Tibial nerve (tissue), 4 donors: ENCODE data around the gene MYO15B. TPM values are rescaled to one million over a fixed set of nuclear protein-coding genes. Genes with fewer than 3 reads are reported as not detected.

Experiments
- DNase-seq, 2 donors: peaks; one replicate each; pipeline ENCODE4 v3.0.0-alpha.2; 2019; ENCODE audit warnings: low spot score in 2 of 2
- H3K27ac ChIP-seq, 4 donors: fragments of 200-600 bp; sonication (generic) in 3 of 4; one replicate each; pipeline ENCODE4 v1.5.1; 2017 to 2019; ENCODE audit warnings: mild to moderate bottlenecking in 1 of 4
- H3K27me3 ChIP-seq, 2 donors: fragments of 200-600 bp; sonication (generic) in 1 of 2; one replicate each; pipeline versions ENCODE4 v1.5.1 to v1.6.0; 2017 to 2019
- H3K36me3 ChIP-seq, 3 donors: fragments of 200-600 bp; sonication (generic); one replicate each; pipeline ENCODE4 v1.5.1; 2018 to 2019
- H3K4me1 ChIP-seq, 4 donors: fragments of 200-600 bp; sonication (generic) in 3 of 4; one replicate each; pipeline ENCODE4 v1.5.1; 2017 to 2019
- H3K4me3 ChIP-seq, 4 donors: fragments of 200-600 bp; sonication (generic) in 3 of 4; one replicate each; pipeline ENCODE4 v1.5.1; 2017 to 2019; ENCODE audit warnings: mild to moderate bottlenecking in 1 of 4, moderate library complexity in 1 of 4
- H3K9me3 ChIP-seq, 4 donors: fragments of 200-600 bp; sonication (generic) in 3 of 4; one replicate each; pipeline ENCODE4 v1.5.1; 2017 to 2019
- EP300 ChIP-seq, 2 donors: sonication (generic); formaldehyde crosslinking; IDR thresholded peaks; one replicate each; pipeline ENCODE4 v1.6.1; 2017; ENCODE audit warnings: antibody characterized with exemption in 2 of 2, mild to moderate bottlenecking in 1 of 2
- POLR2A ChIP-seq, 2 donors: fragments of 450-650 bp; IDR thresholded peaks; one replicate each; pipeline ENCODE4 v1.6.1; 2017; ENCODE audit warnings: antibody characterized with exemption in 2 of 2, mild to moderate bottlenecking in 2 of 2, moderate library complexity in 2 of 2
- WGBS, 2 donors: methylation state at CpG; one replicate each; pipeline ENCODE4 v1.1.5; 2018; 5-methylcytosine and 5-hydroxymethylcytosine counted together
- total RNA-seq, 4 donors: library from RNA; depleted of rRNA; stranded (reverse); fragments of >200 nt; gene quantifications; one replicate each; pipeline ENCODE4 v1.1.0, GENCODE V29; 2016
- TF ChIP-seq, protein P1 (sequence below), 5 experiments: fragments of 200-600 bp in 3 of 5; fragments of 450-650 bp in 2 of 5; sonication (generic) in 3 of 5; IDR thresholded peaks; one replicate each; pipeline ENCODE4 v1.5.1; 2016 to 2019; ENCODE audit warnings: antibody characterized with exemption in 5 of 5, mild to moderate bottlenecking in 3 of 5, moderate library complexity in 2 of 5

MYO15B gene
- total RNA-seq, 4 donors from 2014 or later = 150 to 327 (median 278) TPM

DNA sequence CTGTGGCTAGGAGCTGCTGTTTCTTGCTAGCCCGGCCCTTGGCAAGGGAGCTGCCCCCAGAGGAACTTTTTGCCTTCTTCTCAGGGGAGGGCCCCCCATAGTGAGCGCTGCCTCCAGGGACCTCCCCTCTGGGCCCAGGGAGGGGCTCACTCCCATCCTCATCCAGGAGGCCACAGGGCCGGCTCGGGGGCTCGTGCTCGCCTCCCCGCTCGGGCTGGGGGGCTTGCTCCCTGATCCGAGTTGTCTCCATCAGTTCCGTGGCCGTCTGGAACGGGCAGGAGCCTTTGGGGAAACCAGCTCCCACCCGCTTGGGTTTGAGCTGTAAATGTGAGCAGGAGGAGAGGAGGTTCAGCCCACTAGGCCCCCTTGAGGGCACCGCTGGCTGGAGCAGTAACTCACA lies 41.6 kb downstream of the MYO15B start:
- Histone ChIP-seq H3K4me1 (peaks cover 0 to 27% (median 20%) of the 10 kb centered on the region in 4 donors), H3K4me3 (no peak overlapping the region), H3K36me3 (peaks cover 0 to 72% (median 12%) of the 10 kb centered on the region in 3 donors), H3K27ac (no peak overlapping the region), H3K27me3 (no peaks in the 10 kb centered on the region), H3K9me3 (no peaks in the 10 kb centered on the region)
- no peak for TF ChIP-seq EP300 (IDR thresholded peaks at IDR 0.05)
- TF ChIP-seq, protein P1, sequence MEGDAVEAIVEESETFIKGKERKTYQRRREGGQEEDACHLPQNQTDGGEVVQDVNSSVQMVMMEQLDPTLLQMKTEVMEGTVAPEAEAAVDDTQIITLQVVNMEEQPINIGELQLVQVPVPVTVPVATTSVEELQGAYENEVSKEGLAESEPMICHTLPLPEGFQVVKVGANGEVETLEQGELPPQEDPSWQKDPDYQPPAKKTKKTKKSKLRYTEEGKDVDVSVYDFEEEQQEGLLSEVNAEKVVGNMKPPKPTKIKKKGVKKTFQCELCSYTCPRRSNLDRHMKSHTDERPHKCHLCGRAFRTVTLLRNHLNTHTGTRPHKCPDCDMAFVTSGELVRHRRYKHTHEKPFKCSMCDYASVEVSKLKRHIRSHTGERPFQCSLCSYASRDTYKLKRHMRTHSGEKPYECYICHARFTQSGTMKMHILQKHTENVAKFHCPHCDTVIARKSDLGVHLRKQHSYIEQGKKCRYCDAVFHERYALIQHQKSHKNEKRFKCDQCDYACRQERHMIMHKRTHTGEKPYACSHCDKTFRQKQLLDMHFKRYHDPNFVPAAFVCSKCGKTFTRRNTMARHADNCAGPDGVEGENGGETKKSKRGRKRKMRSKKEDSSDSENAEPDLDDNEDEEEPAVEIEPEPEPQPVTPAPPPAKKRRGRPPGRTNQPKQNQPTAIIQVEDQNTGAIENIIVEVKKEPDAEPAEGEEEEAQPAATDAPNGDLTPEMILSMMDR (IDR thresholded peaks at IDR 0.05) = no peak
- TF ChIP-seq POLR2A (IDR thresholded peaks at IDR 0.05) = no peak
- no peak for DNase-seq
- WGBS, 2 donors = 63 to 82% methylated on average over 13 to 14 of the region's 14 CpGs

DNA sequence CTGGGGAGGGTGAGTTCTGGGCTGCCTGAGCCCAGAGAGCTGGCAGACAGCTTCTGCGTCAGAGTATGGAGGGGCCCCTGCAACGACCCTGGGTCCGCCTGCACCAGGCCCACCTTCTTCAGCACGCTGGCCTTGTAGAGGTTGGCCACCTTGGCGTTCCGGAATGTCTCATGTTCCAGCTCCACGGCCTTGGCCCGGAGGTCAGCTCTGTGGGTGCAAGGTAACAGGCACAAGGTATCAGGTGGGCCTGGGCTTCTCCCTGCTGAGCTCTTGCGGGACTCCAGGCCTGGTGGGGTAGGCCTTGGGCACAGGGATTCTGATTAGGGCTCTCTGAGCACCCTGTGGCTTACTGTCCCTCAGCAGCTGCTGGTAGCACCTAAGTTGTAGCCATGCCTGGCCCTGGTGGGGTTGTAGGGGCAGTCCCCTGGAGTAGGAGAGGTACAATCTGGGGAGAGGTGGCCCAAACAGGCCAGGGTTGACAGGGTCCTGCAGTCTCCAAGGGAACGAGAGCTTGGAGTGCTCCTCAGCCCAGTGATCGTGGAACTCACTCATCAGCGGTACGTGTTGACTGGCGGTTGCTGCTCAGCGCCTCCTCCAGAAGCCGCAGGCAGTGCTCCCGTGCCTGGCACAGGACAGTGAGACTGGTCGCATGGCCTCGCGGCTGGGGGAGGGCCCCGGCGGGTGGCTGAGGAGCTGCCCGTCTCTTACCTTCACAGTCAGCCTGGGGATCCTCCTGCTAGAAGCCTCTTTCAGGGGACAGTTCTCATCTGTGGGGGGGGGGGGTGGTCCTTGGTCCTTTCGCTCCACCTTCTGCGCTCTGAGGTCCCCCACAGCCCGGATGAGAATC lies 42.7 kb downstream of the MYO15B start:
- 89 to 96% methylated on average over 8 to 23 of the region's 26 CpGs for WGBS, 2 donors

DNA sequence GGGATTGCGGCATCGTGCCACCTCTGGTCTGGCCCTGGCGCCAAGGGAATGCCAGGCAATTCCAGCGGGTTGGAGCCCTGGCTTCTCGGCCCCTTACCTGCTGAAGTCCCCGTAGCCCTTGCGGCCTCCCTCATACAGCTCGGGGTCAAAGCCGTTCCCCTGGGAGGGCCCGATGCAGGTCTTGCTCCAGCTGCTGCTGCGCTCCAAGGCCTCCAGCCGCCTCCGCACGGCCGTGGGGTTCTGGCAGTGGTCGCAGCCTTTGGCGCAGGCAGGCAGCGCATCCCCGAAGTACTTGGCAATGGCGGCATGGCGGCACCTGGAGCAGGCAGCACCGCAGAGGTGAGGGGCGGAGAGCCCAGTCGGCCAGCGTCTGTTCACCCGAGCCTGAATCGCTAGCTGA lies 43.8 kb downstream of the MYO15B start:
- DNase-seq = no peak
- Histone ChIP-seq H3K27me3 (no peaks in the 10 kb centered on the region), H3K4me3 (no peak overlapping the region), H3K9me3 (no peaks in the 10 kb centered on the region), H3K36me3 (peaks cover 0 to 50% (median 4%) of the 10 kb centered on the region in 3 donors), H3K27ac (peak overlapping the region in 2 of 4 donors; percentile 93 to 95), H3K4me1 (peaks cover 0 to 35% (median 26%) of the 10 kb centered on the region in 4 donors)
- WGBS, 2 donors = 86 to 89% methylated on average over 12 to 13 of the region's 27 CpGs
- no peak for TF ChIP-seq POLR2A (IDR thresholded peaks at IDR 0.05)
- TF ChIP-seq, protein P1 (IDR thresholded peaks at IDR 0.05) = no peak
- no peak for TF ChIP-seq EP300 (IDR thresholded peaks at IDR 0.05)

More for the DNA sequence above, 42.7 kb downstream of the MYO15B start:
- H3K27me3 ChIP-seq = no peaks in the 10 kb centered on the region
- TF ChIP-seq, protein P1 (IDR thresholded peaks at IDR 0.05) = no peak
- TF ChIP-seq EP300 (IDR thresholded peaks at IDR 0.05) (no peak), POLR2A (IDR thresholded peaks at IDR 0.05) (no peak)
- no peaks in the 10 kb centered on the region for H3K9me3 ChIP-seq
- peaks cover 0 to 30% (median 23%) of the 10 kb centered on the region in 4 donors for H3K4me1 ChIP-seq
- no peak for DNase-seq
- peak overlapping the region in 1 of 4 donors; percentile 93 for H3K27ac ChIP-seq
- H3K4me3 ChIP-seq = no peak overlapping the region
- H3K36me3 ChIP-seq = peaks cover 0 to 60% (median 8%) of the 10 kb centered on the region in 3 donors

DNA sequence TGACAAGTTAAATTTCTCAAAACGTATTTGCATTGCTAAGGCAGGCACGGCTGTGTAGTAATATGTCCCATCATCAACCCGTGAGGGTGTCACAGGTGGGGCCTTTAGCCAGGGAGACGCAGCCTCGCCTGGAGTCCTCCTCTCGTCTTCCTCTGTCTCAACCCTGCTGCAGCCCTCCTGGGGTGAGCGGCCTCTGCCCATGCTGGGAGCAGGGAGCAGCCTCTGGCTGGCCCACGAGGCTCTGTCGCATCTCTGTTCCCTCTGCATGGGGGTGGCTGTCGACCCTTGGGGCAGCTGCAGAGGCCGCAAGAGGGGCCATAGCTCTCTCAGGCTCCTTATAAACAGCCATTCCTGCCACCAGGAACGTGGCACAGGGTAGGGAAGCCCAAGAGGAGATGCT lies 44.8 kb downstream of the MYO15B start:
- 50 to 59% methylated on average over 11 to 12 of the region's 12 CpGs for WGBS, 2 donors
- Histone ChIP-seq H3K36me3 (peaks cover 0 to 39% (median 0%) of the 10 kb centered on the region in 3 donors), H3K4me1 (peaks cover 0 to 46% (median 28%) of the 10 kb centered on the region in 4 donors), H3K27ac (peak overlapping the region; percentile 12 to 95 (median 88)), H3K9me3 (no peaks in the 10 kb centered on the region), H3K4me3 (no peak overlapping the region), H3K27me3 (no peaks in the 10 kb centered on the region)
- TF ChIP-seq EP300 (IDR thresholded peaks at IDR 0.05) = no peak
- no peak for TF ChIP-seq POLR2A (IDR thresholded peaks at IDR 0.05)
- TF ChIP-seq, protein P1 (IDR thresholded peaks at IDR 0.05) = no peak
- DNase-seq = no peak
